Inferior parietal cortex (tissue), 1 donor: Measurements from ENCODE around the gene ABI3.
A peak's percentile ranks its signal among the peaks of the same experiment; 100 is the strongest.
"Not testable (repeated sequence)": the region's sequence is repeated elsewhere in the genome, so short reads cannot be mapped to it uniquely, and the experiment has no call there.

Experiments used
- DNase-seq: peaks from one replicate; pipeline ENCODE4 v3.0.0-alpha.2; 2016; ENCODE audit errors: extremely low spot score

Gene ABI3

GRCh38 chr17:49210158-49211029 lies at the start of gene ABI3, which contains the start of gene GNGT2:
Gene ABI3, plus strand, starts transcription at chr17:49210707. Its CDS starts 18 bp downstream, at chr17:49210725.
Gene GNGT2, minus strand, starts transcription at chr17:49210574. Its CDS starts 3,152 bp downstream, at chr17:49207422.
- DNase-seq, result no peak

- DNase-seq, result no peak
Measured at GRCh38 chr17:49162866-49163265, 47.6 kb upstream of the ABI3 start.

- DNase-seq, result no peak
Measured at GRCh38 chr17:49165143-49165542, 45.4 kb upstream of the ABI3 start.

GRCh38 chr17:49168706-49169105 lies 41.8 kb upstream of the ABI3 start:
- DNase-seq, result no peak

GRCh38 chr17:49170216-49170615 lies 40.3 kb upstream of the ABI3 start:
- no peak for DNase-seq

GRCh38 chr17:49170711-49171110 lies 39.8 kb upstream of the ABI3 start:
- DNase-seq, result not testable (repeated sequence)

- DNase-seq, result not testable (repeated sequence)
Measured at GRCh38 chr17:49175978-49176377, 34.5 kb upstream of the ABI3 start.

GRCh38 chr17:49180303-49180702 lies 30.2 kb upstream of the ABI3 start:
- DNase-seq, result peak; percentile 54

- no peak for DNase-seq
Measured at GRCh38 chr17:49180998-49181635, 29.4 kb upstream of the ABI3 start.

- no peak for DNase-seq
Measured at GRCh38 chr17:49183341-49183740, 27.2 kb upstream of the ABI3 start.

GRCh38 chr17:49183801-49184200 lies 26.7 kb upstream of the ABI3 start:
- DNase-seq, result no peak

- not testable (repeated sequence) for DNase-seq
Measured at GRCh38 chr17:49184522-49184921, 26.0 kb upstream of the ABI3 start.

GRCh38 chr17:49185381-49185780 lies 25.1 kb upstream of the ABI3 start:
- DNase-seq, result not testable (repeated sequence)

GRCh38 chr17:49187301-49187700 lies 23.2 kb upstream of the ABI3 start:
- DNase-seq, result no peak

GRCh38 chr17:49190932-49191331 lies 19.6 kb upstream of the ABI3 start:
- no peak for DNase-seq

GRCh38 chr17:49191409-49191916 lies 19.0 kb upstream of the ABI3 start:
- no peak for DNase-seq

- DNase-seq, result peak; percentile 95
Measured at GRCh38 chr17:49191917-49192741, 18.4 kb upstream of the ABI3 start.

- peak; percentile 66 for DNase-seq
Measured at GRCh38 chr17:49193513-49194296, 16.8 kb upstream of the ABI3 start.

GRCh38 chr17:49194297-49194607 lies 16.3 kb upstream of the ABI3 start:
- DNase-seq, result no peak

- DNase-seq, result no peak
Measured at GRCh38 chr17:49195751-49196150, 14.8 kb upstream of the ABI3 start.

- no peak for DNase-seq
Measured at GRCh38 chr17:49196520-49196919, 14.0 kb upstream of the ABI3 start.
